GM12878 (cell line): ENCODE results near the gene WFDC12. TPM values are rescaled to one million over a fixed set of nuclear protein-coding genes. Genes with fewer than 3 reads are reported as not detected.

Source experiments
- ATAC-seq: fragments of 200-7000 bp; cut with Tn5 transposase; 3 replicates; pipeline ENCODE4 v1.9.1; 2020; ENCODE audit warnings: mild to moderate bottlenecking, moderate library complexity
- BruUV-seq: library from RNA; stranded (reverse); fragments of 400-500 nt; replicated peaks from 2 replicates; lab custom pipeline; 2021; lab: Mats Ljungman, UMichigan
- CTCF ChIA-PET: fragments of 300-600 bp; sonication (Branson Sonifier 250); formaldehyde crosslinking; extraction: SDS; loops from one replicate; lab custom pipeline; 2021; ENCODE audit warnings: inconsistent platforms; lab: Yijun Ruan, JAX
- POLR2A ChIA-PET: fragments of 350-600 bp; formaldehyde crosslinking; extraction: SDS; loops from one replicate; lab custom pipeline; 2021; ENCODE audit warnings: inconsistent platforms; lab: Charles Lee
- RAD21 ChIA-PET: fragments of 300-600 bp; sonication (Branson Sonifier 250); formaldehyde crosslinking; loops from one replicate; lab custom pipeline; 2023; ENCODE audit warnings: antibody characterized with exemption; ENCODE audit not compliant: unreplicated experiment; lab: Charles Lee
- SMC1A ChIA-PET: fragments of 300-600 bp; sonication (Branson Sonifier 250); formaldehyde crosslinking; loops from one replicate; lab custom pipeline; 2023; ENCODE audit not compliant: unreplicated experiment, uncharacterized antibody; lab: Charles Lee
- DNase-seq: peaks from one replicate; pipeline ENCODE4 v3.0.0-alpha.2; 2011; ENCODE audit warnings: low read depth, low spot score
- FAIRE-seq: peaks from 3 replicates; lab custom pipeline; 2011; peaks lifted over from hg19 to GRCh38; lab: Jason Lieb, UNC
- H2AFZ ChIP-seq: 2 replicates; pipeline ENCODE4 v1.6.0; 2011; ENCODE audit warnings: low read depth, low read length, control low read depth; ENCODE audit not compliant: control insufficient read depth
- H3K27ac ChIP-seq: 2 replicates; pipeline ENCODE4 v1.5.1; 2011; ENCODE audit warnings: control low read depth; ENCODE audit not compliant: control insufficient read depth, insufficient read depth
- H3K27me3 ChIP-seq, 2 experiments: replicated peaks in 1 of 2; 2 replicates each; pipeline versions ENCODE4 v1.6.0 to v1.6.1; 2011; ENCODE audit warnings: low read length in 1 of 2; ENCODE audit not compliant: control insufficient read depth in 2 of 2, insufficient read depth in 2 of 2
- H3K36me3 ChIP-seq, 2 experiments: 2 replicates each; pipeline ENCODE4 v1.5.1; 2011; ENCODE audit warnings: low read length in 1 of 2; ENCODE audit not compliant: control insufficient read depth in 2 of 2, insufficient read depth in 2 of 2
- H3K4me1 ChIP-seq: 2 replicates; pipeline ENCODE4 v1.6.1; 2011; ENCODE audit warnings: mild to moderate bottlenecking, low read length, moderate library complexity, mixed read lengths; ENCODE audit not compliant: control insufficient read depth, insufficient read depth
- H3K4me2 ChIP-seq: 2 replicates; pipeline ENCODE4 v1.6.0; 2011; ENCODE audit warnings: control low read depth; ENCODE audit not compliant: control insufficient read depth, insufficient read depth
- H3K4me3 ChIP-seq: fragments of 200-600 bp; sonication (generic); 2 replicates; pipeline ENCODE4 v1.5.1; 2016
- H3K79me2 ChIP-seq: 2 replicates; pipeline ENCODE4 v1.6.0; 2011; ENCODE audit warnings: low read length; ENCODE audit not compliant: control insufficient read depth, insufficient read depth
- H3K9ac ChIP-seq: 2 replicates; pipeline ENCODE4 v1.8.0; 2011; ENCODE audit warnings: low read length, control low read depth, mixed read lengths; ENCODE audit not compliant: control insufficient read depth, insufficient read depth
- H3K9me3 ChIP-seq: replicated peaks from 3 replicates; pipeline ENCODE4 v1.5.1; 2011; ENCODE audit warnings: mild to moderate bottlenecking, low read length; ENCODE audit not compliant: control insufficient read depth, insufficient read depth
- H4K20me1 ChIP-seq: 2 replicates; pipeline ENCODE4 v1.6.0; 2011; ENCODE audit not compliant: control insufficient read depth, insufficient read depth
- BRCA1 ChIP-seq: IDR thresholded peaks from 2 replicates; pipeline ENCODE4 v1.6.1; 2011; ENCODE audit warnings: low read depth, low read length, improper control_type of control experiment
- FOXM1 ChIP-seq: IDR thresholded peaks from 2 replicates; pipeline ENCODE4 v1.6.1; 2012; ENCODE audit warnings: low read depth, mild to moderate bottlenecking, inconsistent platforms, low read length, moderate library complexity
- HDGF ChIP-seq: fragments of 450-650 bp; IDR thresholded peaks from 2 replicates; pipeline ENCODE4 v1.6.1; 2016; ENCODE audit warnings: antibody characterized with exemption
- MEF2A ChIP-seq: IDR thresholded peaks from 2 replicates; pipeline ENCODE4 v1.6.1; 2011; ENCODE audit warnings: low read depth, mild to moderate bottlenecking, low read length, moderate library complexity; ENCODE audit not compliant: insufficient read depth
- NRF1 ChIP-seq: conservative IDR thresholded peaks from 2 replicates; pipeline ENCODE4 v1.6.1; 2011; ENCODE audit warnings: mild to moderate bottlenecking, low read depth, low read length, improper control_type of control experiment
- SMAD1 ChIP-seq: fragments of 450-650 bp; IDR thresholded peaks from 2 replicates; pipeline ENCODE4 v1.6.1; 2018; ENCODE audit warnings: mild to moderate bottlenecking, low read depth; ENCODE audit not compliant: partially characterized antibody
- YBX1 ChIP-seq: fragments of 450-650 bp; IDR thresholded peaks from 2 replicates; pipeline ENCODE4 v1.6.1; 2016; ENCODE audit warnings: antibody characterized with exemption
- WGBS: methylation state at CpG from one replicate; pipeline ENCODE4 v1.1.6; 2016; ENCODE audit warnings: low lambda C conversion rate; ENCODE audit not compliant: insufficient replicate concordance, insufficient coverage; ENCODE audit errors: missing lambda C conversion rate; 5-methylcytosine and 5-hydroxymethylcytosine counted together
- in situ Hi-C: fragments of 300-500 bp; cut with MboI; formaldehyde crosslinking; loops from 9 replicates; pipeline ENCODE4 v1.14.3; 2018; ENCODE audit warnings: mixed read lengths
- intact Hi-C: fragments of 100-400 bp; cut with micrococcal nuclease; formaldehyde crosslinking; loops from one replicate; pipeline ENCODE4 v1.14.2; 2022; ENCODE audit not compliant: unreplicated experiment
- polyA plus RNA-seq, 11 experiments: library from polyadenylated mRNA; depleted of rRNA in 4 of 11; unstranded in 6 of 11; stranded (reverse) in 5 of 11; fragments of >200 nt; fragmentation: Nextera tagmentation in 4 of 11; fragmentation: Illumina TruSeq in 1 of 11; extraction: Ambion mirVana in 4 of 11; extraction: Trizol in 1 of 11; gene quantifications; 1 replicate in 1 of 11; 2 replicates in 10 of 11; pipeline versions ENCODE4 v1.2.1 to v1.2.3, GENCODE V29; 2011 to 2016; ENCODE audit warnings: inconsistent platforms in 2 of 11, missing spikeins in 2 of 11, low read depth in 1 of 11
- total RNA-seq, 4 experiments: library from RNA; depleted of rRNA in 3 of 4; stranded (reverse); fragments of >200 nt in 3 of 4; fragmentation: Illumina TruSeq in 1 of 4; extraction: Trizol in 1 of 4; gene quantifications; 2 replicates each; pipeline versions ENCODE4 v1.2.1 to v1.2.3, GENCODE V29; 2013 to 2021
- TF ChIP-seq, protein P1 (sequence below): fragments of 450-650 bp; formaldehyde crosslinking; IDR thresholded peaks from 2 replicates; pipeline ENCODE4 v1.4.0; 2022; ENCODE audit warnings: mild to moderate bottlenecking, moderate library complexity
- TF ChIP-seq, protein P2 (sequence below): fragments of 450-650 bp; IDR thresholded peaks from 2 replicates; pipeline ENCODE4 v1.6.1; 2017; ENCODE audit warnings: mild to moderate bottlenecking, low read depth, inconsistent platforms; ENCODE audit not compliant: poor library complexity, severe bottlenecking
- TF ChIP-seq, protein P3 (sequence below): fragments of 150-350 bp; IDR thresholded peaks from 2 replicates; pipeline ENCODE4 v1.6.1; 2014; ENCODE audit warnings: mild to moderate bottlenecking, low read depth, low read length
- TF ChIP-seq, protein P4 (sequence below): fragments of 450-650 bp; IDR thresholded peaks from 2 replicates; pipeline ENCODE4 v1.6.1; 2017; ENCODE audit warnings: mild to moderate bottlenecking, moderate library complexity

The WFDC12 gene
- total and polyA plus RNA-seq, 10 of the 15 experiments (the other 5 are each of a cell fraction or from before 2014, with no cell fraction given): not detected

DNA sequence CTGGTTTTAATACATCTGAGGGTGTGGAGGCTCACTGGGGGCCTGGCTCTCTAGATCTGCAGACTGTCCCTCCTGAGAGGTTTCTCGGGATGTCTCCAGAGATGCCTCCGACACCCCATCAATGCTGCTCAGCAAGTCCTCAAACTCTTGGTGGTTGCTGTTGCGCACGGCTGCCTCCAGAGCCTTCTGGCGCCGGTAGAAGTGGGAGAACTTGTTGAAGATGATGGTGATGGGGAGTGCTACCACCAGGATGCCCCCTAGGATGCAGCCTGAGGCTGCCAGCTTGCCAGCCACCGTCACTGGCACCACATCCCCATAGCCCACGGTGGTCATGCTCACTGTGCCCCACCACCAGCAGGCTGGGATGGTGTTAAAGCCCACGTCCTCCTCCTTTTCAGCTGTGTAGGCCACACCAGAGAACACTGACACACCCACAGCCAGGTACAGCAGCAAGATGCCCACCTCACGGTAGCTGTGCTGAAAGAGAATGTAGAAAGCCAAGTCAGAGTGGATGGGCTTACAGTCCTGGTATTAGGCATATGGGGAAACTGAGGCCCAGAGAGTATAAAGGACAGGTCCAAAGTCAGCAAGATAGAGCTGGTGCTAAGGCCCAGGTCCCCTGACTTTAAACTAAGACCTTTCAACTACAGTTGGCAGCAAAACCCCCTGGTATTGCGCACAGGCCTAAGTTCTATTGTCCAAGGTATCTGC lies 29.2 kb downstream of the WFDC12 start:
- Histone ChIP-seq H3K27me3 (peaks cover 0 to 7% of the 10 kb centered on the region in 2 experiments; a peak in 3 of 4 replicates), H2AFZ (no peak overlapping the region), H3K27ac (no peak overlapping the region), H3K79me2 (no peaks in the 10 kb centered on the region), H3K4me3 (no peak overlapping the region), H3K4me1 (no peaks in the 10 kb centered on the region), H4K20me1 (no peaks in the 10 kb centered on the region; the same call in 1 of the 2 replicates), H3K9me3 (no peaks in the 10 kb centered on the region; the same call in 2 of the 3 replicates), H3K4me2 (no peak overlapping the region), H3K9ac (no peak overlapping the region), H3K36me3 (no peaks in the 10 kb centered on the region; a peak in 1 of 4 replicates)
- BruUV-seq: no TSS peak
- in situ Hi-C loops (no loop called here), intact Hi-C loops (loop anchor here (5.0 kb wide), 3 partner anchors 83 to 197 kb away; partner anchors contain the start of gene PABPC1L)
- 75% methylated on average over 11 of the region's 11 CpGs for WGBS
- SMC1A ChIA-PET: interaction anchor here (0.6 to 8.3 kb wide), 26 partner anchors 9 to 574 kb away, joined by 3 to 108 read pairs (median 4); partner anchors contain the start of genes PABPC1L and SERINC3
- DNase-seq (no peak), FAIRE-seq (no peak), ATAC-seq (no peak; the same call in 2 of the 3 replicates)
- CTCF ChIA-PET: interaction anchor here (0.7 to 6.3 kb wide), 44 partner anchors 8 to 411 kb away, joined by 3 to 162 read pairs (median 6); partner anchors contain the start of genes PABPC1L and WFDC5
- RAD21 ChIA-PET: interaction anchor here (0.6 to 7.0 kb wide), 15 partner anchors 12 to 199 kb away, joined by 3 to 85 read pairs (median 4); no protein-coding TSS in a partner anchor
- POLR2A ChIA-PET: no interaction called here
- no peak for TF ChIP-seq HDGF
- no peak for TF ChIP-seq YBX1
- TF ChIP-seq, protein P1, sequence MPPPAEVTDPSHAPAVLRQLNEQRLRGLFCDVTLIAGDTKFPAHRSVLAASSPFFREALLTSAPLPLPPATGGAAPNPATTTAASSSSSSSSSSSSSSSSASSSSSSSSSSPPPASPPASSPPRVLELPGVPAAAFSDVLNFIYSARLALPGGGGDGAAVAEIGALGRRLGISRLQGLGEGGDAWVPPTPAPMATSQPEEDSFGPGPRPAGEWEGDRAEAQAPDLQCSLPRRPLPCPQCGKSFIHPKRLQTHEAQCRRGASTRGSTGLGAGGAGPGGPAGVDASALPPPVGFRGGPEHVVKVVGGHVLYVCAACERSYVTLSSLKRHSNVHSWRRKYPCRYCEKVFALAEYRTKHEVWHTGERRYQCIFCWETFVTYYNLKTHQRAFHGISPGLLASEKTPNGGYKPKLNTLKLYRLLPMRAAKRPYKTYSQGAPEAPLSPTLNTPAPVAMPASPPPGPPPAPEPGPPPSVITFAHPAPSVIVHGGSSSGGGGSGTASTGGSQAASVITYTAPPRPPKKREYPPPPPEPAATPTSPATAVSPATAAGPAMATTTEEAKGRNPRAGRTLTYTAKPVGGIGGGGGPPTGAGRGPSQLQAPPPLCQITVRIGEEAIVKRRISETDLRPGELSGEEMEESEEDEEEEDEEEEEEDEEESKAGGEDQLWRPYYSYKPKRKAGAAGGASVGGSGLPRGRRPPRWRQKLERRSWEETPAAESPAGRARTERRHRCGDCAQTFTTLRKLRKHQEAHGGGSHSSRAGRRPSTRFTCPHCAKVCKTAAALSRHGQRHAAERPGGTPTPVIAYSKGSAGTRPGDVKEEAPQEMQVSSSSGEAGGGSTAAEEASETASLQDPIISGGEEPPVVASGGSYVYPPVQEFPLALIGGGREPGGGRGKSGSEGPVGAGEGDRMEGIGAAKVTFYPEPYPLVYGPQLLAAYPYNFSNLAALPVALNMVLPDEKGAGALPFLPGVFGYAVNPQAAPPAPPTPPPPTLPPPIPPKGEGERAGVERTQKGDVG (CRISPR knock-in tag): no peak
- TF ChIP-seq, protein P2, sequence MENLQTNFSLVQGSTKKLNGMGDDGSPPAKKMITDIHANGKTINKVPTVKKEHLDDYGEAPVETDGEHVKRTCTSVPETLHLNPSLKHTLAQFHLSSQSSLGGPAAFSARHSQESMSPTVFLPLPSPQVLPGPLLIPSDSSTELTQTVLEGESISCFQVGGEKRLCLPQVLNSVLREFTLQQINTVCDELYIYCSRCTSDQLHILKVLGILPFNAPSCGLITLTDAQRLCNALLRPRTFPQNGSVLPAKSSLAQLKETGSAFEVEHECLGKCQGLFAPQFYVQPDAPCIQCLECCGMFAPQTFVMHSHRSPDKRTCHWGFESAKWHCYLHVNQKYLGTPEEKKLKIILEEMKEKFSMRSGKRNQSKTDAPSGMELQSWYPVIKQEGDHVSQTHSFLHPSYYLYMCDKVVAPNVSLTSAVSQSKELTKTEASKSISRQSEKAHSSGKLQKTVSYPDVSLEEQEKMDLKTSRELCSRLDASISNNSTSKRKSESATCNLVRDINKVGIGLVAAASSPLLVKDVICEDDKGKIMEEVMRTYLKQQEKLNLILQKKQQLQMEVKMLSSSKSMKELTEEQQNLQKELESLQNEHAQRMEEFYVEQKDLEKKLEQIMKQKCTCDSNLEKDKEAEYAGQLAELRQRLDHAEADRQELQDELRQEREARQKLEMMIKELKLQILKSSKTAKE: no peak
- TF ChIP-seq, protein P3, sequence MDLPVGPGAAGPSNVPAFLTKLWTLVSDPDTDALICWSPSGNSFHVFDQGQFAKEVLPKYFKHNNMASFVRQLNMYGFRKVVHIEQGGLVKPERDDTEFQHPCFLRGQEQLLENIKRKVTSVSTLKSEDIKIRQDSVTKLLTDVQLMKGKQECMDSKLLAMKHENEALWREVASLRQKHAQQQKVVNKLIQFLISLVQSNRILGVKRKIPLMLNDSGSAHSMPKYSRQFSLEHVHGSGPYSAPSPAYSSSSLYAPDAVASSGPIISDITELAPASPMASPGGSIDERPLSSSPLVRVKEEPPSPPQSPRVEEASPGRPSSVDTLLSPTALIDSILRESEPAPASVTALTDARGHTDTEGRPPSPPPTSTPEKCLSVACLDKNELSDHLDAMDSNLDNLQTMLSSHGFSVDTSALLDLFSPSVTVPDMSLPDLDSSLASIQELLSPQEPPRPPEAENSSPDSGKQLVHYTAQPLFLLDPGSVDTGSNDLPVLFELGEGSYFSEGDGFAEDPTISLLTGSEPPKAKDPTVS: no peak
- TF ChIP-seq, protein P4, sequence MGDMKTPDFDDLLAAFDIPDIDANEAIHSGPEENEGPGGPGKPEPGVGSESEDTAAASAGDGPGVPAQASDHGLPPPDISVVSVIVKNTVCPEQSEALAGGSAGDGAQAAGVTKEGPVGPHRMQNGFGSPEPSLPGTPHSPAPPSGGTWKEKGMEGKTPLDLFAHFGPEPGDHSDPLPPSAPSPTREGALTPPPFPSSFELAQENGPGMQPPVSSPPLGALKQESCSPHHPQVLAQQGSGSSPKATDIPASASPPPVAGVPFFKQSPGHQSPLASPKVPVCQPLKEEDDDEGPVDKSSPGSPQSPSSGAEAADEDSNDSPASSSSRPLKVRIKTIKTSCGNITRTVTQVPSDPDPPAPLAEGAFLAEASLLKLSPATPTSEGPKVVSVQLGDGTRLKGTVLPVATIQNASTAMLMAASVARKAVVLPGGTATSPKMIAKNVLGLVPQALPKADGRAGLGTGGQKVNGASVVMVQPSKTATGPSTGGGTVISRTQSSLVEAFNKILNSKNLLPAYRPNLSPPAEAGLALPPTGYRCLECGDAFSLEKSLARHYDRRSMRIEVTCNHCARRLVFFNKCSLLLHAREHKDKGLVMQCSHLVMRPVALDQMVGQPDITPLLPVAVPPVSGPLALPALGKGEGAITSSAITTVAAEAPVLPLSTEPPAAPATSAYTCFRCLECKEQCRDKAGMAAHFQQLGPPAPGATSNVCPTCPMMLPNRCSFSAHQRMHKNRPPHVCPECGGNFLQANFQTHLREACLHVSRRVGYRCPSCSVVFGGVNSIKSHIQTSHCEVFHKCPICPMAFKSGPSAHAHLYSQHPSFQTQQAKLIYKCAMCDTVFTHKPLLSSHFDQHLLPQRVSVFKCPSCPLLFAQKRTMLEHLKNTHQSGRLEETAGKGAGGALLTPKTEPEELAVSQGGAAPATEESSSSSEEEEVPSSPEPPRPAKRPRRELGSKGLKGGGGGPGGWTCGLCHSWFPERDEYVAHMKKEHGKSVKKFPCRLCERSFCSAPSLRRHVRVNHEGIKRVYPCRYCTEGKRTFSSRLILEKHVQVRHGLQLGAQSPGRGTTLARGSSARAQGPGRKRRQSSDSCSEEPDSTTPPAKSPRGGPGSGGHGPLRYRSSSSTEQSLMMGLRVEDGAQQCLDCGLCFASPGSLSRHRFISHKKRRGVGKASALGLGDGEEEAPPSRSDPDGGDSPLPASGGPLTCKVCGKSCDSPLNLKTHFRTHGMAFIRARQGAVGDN: no peak
- TF ChIP-seq NRF1: no peak
- TF ChIP-seq MEF2A: no peak
- TF ChIP-seq FOXM1: no peak
- TF ChIP-seq BRCA1: no peak
- no peak for TF ChIP-seq SMAD1
